ENCODE data around the gene SOX6.

GRCh38 chr11:16403448-16403803, 47.1 kb upstream of the SOX6 start:
- TF ChIP-seq EZH2phosphoT487 (IDR thresholded peaks at IDR 0.05; ENCODE audit: borderline replicate concordance, low read length) (no peak), CTCF (IDR thresholded peaks at IDR 0.05; ENCODE audit: low read depth, low read length, poor library complexity, severe bottlenecking) (no peak)
